ENCODE results near the gene ITPRIP.

DNA sequence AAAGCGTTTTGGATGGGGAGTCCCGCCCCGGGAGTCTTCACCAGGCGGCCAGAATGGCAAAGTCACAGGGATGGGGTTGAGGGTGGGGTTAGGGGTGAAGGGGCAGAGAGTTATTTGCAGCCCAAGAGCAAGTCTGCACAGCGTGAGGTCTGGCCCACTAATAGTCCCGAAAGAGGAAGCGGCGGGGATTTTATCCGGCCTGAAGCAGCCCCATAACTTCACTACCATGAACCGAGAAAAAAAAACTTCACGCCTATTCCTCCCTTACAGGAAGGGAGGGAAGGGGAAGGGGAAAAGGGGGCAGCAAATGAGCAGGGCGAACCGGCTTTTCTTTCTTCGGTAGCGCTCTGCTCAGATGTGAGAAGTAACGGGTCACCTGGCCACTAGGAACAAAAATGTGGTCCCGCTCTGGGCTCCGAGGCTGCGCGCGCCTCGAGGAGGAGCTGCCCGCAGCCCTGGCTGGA is 712 bp downstream of the ITPRIP start:
- TF ChIP-seq, protein P1, sequence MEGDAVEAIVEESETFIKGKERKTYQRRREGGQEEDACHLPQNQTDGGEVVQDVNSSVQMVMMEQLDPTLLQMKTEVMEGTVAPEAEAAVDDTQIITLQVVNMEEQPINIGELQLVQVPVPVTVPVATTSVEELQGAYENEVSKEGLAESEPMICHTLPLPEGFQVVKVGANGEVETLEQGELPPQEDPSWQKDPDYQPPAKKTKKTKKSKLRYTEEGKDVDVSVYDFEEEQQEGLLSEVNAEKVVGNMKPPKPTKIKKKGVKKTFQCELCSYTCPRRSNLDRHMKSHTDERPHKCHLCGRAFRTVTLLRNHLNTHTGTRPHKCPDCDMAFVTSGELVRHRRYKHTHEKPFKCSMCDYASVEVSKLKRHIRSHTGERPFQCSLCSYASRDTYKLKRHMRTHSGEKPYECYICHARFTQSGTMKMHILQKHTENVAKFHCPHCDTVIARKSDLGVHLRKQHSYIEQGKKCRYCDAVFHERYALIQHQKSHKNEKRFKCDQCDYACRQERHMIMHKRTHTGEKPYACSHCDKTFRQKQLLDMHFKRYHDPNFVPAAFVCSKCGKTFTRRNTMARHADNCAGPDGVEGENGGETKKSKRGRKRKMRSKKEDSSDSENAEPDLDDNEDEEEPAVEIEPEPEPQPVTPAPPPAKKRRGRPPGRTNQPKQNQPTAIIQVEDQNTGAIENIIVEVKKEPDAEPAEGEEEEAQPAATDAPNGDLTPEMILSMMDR (IDR thresholded peaks at IDR 0.05) = no peak
- no peak for TF ChIP-seq POLR2A (IDR thresholded peaks at IDR 0.05)
